ENCODE results near the gene RERE. TPM values are rescaled to one million over a fixed set of nuclear protein-coding genes. Genes with fewer than 3 reads are reported as not detected.

Gene RERE
- total RNA-seq, 2 donors from 2014 or later = 96.0 to 105 TPM

- Histone ChIP-seq H3K4me1 (peaks cover 2% of the 10 kb centered on the region), H3K9me3 (no peaks in the 10 kb centered on the region)
- intact Hi-C loops (cut with DNase I) = no loop called here
These were observed 359.6 kb downstream of the RERE start for GRCh38 chr1:8457760-8458381.

DNA sequence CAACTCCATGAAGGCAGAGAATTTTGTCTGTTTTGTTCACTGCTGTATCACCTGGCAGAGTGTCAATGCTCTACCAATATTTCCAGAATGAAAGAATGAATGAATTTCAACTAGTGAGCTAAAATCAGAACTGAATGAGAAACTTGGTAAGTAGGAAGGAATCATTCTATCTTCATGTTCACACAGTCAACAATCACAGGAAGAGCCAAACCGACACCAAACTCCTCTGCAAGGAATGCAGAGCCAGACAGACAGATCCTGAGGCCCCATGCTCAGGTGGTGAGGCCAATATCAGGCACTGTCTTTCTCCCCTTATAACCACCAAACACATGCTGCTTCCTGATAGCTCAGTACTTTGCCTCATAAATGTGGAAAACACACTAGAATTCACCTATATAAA is 360.4 kb downstream of the RERE start:
- H3K36me3 ChIP-seq = peaks cover 4% of the 10 kb centered on the region
- peak overlapping the region; percentile 8 for H3K27ac ChIP-seq
- no peaks in the 10 kb centered on the region for H3K4me1 ChIP-seq
- no peak overlapping the region for H3K9ac ChIP-seq (ENCODE audit: low read depth in 2 of 2, low read length in 2 of 2)
- DNase-seq = no peak
- H3K4me3 ChIP-seq = no peak overlapping the region
- no peaks in the 10 kb centered on the region for H3K9me3 ChIP-seq
- intact Hi-C loops (cut with DNase I) = no loop called here
- TF ChIP-seq, protein P1, sequence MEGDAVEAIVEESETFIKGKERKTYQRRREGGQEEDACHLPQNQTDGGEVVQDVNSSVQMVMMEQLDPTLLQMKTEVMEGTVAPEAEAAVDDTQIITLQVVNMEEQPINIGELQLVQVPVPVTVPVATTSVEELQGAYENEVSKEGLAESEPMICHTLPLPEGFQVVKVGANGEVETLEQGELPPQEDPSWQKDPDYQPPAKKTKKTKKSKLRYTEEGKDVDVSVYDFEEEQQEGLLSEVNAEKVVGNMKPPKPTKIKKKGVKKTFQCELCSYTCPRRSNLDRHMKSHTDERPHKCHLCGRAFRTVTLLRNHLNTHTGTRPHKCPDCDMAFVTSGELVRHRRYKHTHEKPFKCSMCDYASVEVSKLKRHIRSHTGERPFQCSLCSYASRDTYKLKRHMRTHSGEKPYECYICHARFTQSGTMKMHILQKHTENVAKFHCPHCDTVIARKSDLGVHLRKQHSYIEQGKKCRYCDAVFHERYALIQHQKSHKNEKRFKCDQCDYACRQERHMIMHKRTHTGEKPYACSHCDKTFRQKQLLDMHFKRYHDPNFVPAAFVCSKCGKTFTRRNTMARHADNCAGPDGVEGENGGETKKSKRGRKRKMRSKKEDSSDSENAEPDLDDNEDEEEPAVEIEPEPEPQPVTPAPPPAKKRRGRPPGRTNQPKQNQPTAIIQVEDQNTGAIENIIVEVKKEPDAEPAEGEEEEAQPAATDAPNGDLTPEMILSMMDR (IDR thresholded peaks at IDR 0.05) = no peak
- H3K27me3 ChIP-seq = no peaks in the 10 kb centered on the region

More at GRCh38 chr1:8457760-8458381, 359.6 kb downstream of the RERE start:
- TF ChIP-seq, protein P1 (IDR thresholded peaks at IDR 0.05) = no peak
- DNase-seq = no peak
- H3K27me3 ChIP-seq = no peaks in the 10 kb centered on the region
- no peak overlapping the region for H3K9ac ChIP-seq (ENCODE audit: low read depth in 2 of 2, low read length in 2 of 2)
- peaks cover 4% of the 10 kb centered on the region for H3K36me3 ChIP-seq
- H3K27ac ChIP-seq = no peak overlapping the region
- no peak overlapping the region for H3K4me3 ChIP-seq

DNA sequence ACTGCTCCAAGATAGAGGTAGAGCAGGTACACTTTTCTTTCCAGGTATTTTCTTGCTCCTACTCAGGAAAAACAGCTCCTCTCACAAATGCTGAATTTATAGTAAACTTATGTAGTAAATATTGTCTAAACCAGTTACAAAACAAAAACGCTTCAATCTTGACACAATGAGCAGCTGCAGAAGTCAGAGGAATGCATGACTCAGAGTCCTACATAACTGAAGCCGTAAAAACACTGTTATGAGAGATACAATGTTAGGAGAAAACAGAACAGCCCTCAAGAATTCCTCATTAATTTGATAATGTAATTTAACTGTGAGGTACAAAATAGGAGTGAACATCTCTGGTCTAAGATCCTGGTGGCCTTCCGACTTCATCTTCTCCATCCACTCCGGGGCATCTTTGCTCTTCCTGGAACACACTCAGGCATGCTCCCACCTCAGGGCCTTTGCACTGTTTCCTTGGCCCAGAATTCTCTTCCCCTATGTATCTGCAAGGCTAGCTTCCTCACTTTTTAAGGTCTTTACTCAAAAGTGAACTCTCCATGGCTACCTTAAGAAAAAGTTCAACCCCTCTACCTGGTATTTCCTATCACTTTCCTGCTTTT is 361.0 kb downstream of the RERE start:
- Histone ChIP-seq H3K9me3 (no peaks in the 10 kb centered on the region), H3K4me1 (no peaks in the 10 kb centered on the region), H3K4me3 (no peak overlapping the region), H3K9ac (ENCODE audit: low read depth in 2 of 2, low read length in 2 of 2) (no peak overlapping the region), H3K36me3 (peaks cover 4% of the 10 kb centered on the region), H3K27ac (peak overlapping the region; percentile 8), H3K27me3 (no peaks in the 10 kb centered on the region)
- TF ChIP-seq, protein P1 (IDR thresholded peaks at IDR 0.05) = no peak
- no peak for DNase-seq
- intact Hi-C loops (cut with DNase I) = no loop called here

GRCh38 chr1:8455700-8456307 is 361.6 kb downstream of the RERE start:
- DNase-seq = no peak
- no peaks in the 10 kb centered on the region for H3K27me3 ChIP-seq
- peak overlapping the region in 1 of 2 donors; percentile 15 for H3K9ac ChIP-seq (ENCODE audit: low read depth in 2 of 2, low read length in 2 of 2)
- peaks cover 4% of the 10 kb centered on the region for H3K36me3 ChIP-seq
- no peaks in the 10 kb centered on the region for H3K4me1 ChIP-seq
- no peak overlapping the region for H3K4me3 ChIP-seq
- H3K9me3 ChIP-seq = no peaks in the 10 kb centered on the region
- TF ChIP-seq, protein P1 (IDR thresholded peaks at IDR 0.05) = no peak
- peak overlapping the region; percentile 8 for H3K27ac ChIP-seq
- intact Hi-C loops (cut with DNase I) = no loop called here

DNA sequence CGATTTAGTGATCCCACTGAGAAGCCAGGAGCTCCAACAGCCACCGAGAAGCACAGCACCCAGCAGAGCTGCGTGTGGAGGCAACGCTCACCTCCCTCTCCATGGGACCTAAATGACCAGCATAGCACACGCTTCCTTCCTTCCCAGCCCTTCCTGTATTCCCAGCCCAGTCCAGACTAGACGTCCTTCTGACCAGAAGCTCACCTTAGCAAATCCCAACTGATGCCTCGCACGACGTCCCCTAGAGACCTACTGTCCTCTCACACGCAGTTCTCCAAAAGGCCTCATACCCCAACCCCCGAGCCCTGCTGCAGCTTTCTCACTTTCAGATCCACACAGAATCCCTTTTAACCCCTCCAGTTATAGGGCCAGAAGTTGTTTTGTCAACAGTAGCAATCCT is 367.1 kb downstream of the RERE start:
- Histone ChIP-seq H3K27me3 (no peaks in the 10 kb centered on the region), H3K27ac (no peak overlapping the region), H3K4me3 (no peak overlapping the region), H3K9me3 (no peaks in the 10 kb centered on the region), H3K9ac (ENCODE audit: low read depth in 2 of 2, low read length in 2 of 2) (no peak overlapping the region), H3K36me3 (no peaks in the 10 kb centered on the region), H3K4me1 (no peaks in the 10 kb centered on the region)
- TF ChIP-seq, protein P1 (IDR thresholded peaks at IDR 0.05) = no peak
- intact Hi-C loops (cut with DNase I) = no loop called here
- DNase-seq = no peak
